NCI-H446 treated with DMSO at 0.1 percent for 48 hours (cell line): ENCODE results near the gene CBX5.
A peak's percentile ranks its signal among the peaks of the same experiment; 100 is the strongest.
"Not testable (repeated sequence)": the region's sequence is repeated elsewhere in the genome, so short reads cannot be mapped to it uniquely, and the experiment has no call there.

Source experiments
- DNase-seq: peaks from one replicate; lab custom pipeline; 2025; lab: John Stamatoyannopoulos, UW

Gene CBX5

GRCh38 chr12:54294152-54294952 is 14.4 kb upstream of the CBX5 start:
- no peak for DNase-seq

GRCh38 chr12:54292931-54293241 is 13.0 kb upstream of the CBX5 start:
- DNase-seq, result no peak

GRCh38 chr12:54292083-54292930 is 12.4 kb upstream of the CBX5 start:
- no peak for DNase-seq

GRCh38 chr12:54287261-54288157 is 7.6 kb upstream of the CBX5 start:
- peak; percentile 86 for DNase-seq

- no peak for DNase-seq
Measured at GRCh38 chr12:54286042-54287030, 6.4 kb upstream of the CBX5 start.

GRCh38 chr12:54285150-54286041 is 5.5 kb upstream of the CBX5 start:
- no peak for DNase-seq

- DNase-seq, result not testable (repeated sequence)
Measured at GRCh38 chr12:54284070-54284780, 4.3 kb upstream of the CBX5 start.

- no peak for DNase-seq
Measured at GRCh38 chr12:54282949-54283593, 3.1 kb upstream of the CBX5 start.

- not testable (repeated sequence) for DNase-seq
Measured at GRCh38 chr12:54281694-54282093, 1.8 kb upstream of the CBX5 start.

GRCh38 chr12:54281261-54281638 is 1.3 kb upstream of the CBX5 start:
- not testable (repeated sequence) for DNase-seq

- DNase-seq, result peak; percentile 99
Measured at GRCh38 chr12:54280468-54281260, 742 bp upstream of the CBX5 start, which contains the start of gene HNRNPA1. HNRNPA1 (plus strand) TSS chr12:54280726; CDS start chr12:54280808, 82 bp downstream.

- DNase-seq, result no peak
Measured at GRCh38 chr12:54279227-54279631, 693 bp downstream of the CBX5 start.

- no peak for DNase-seq
Measured at GRCh38 chr12:54277823-54278276, 2.1 kb downstream of the CBX5 start.

- no peak for DNase-seq
Measured at GRCh38 chr12:54276368-54276767, 3.6 kb downstream of the CBX5 start.

- peak; percentile 62 for DNase-seq
Measured at GRCh38 chr12:54273981-54274380, 5.9 kb downstream of the CBX5 start.

- no peak for DNase-seq
Measured at GRCh38 chr12:54272214-54272613, 7.7 kb downstream of the CBX5 start.

GRCh38 chr12:54270345-54270744 is 9.6 kb downstream of the CBX5 start:
- no peak for DNase-seq

- DNase-seq, result no peak
Measured at GRCh38 chr12:54266852-54267251, 13.1 kb downstream of the CBX5 start.
